HG02885 (cell line): ENCODE results near the gene SLX4.
"Not testable (repeated sequence)": the region's sequence is repeated elsewhere in the genome, so short reads cannot be mapped to it uniquely, and the experiment has no call there.

ENCODE experiments used
- ATAC-seq: cut with Tn5 transposase; IDR thresholded peaks from one replicate; pipeline ENCODE4 v1.9.1; 2021; ENCODE audit warnings: mild to moderate bottlenecking; ENCODE audit not compliant: unreplicated experiment, poor library complexity

SLX4 gene

GRCh38 chr16:3611146-3611975 lies at the start of gene SLX4:
Gene SLX4, minus strand, starts transcription at chr16:3611606. Its CDS starts 2,642 bp downstream, at chr16:3608964.
- ATAC-seq: peak; percentile 89

GRCh38 chr16:3659251-3659650 lies 47.8 kb upstream of the SLX4 start:
- no peak for ATAC-seq

DNA sequence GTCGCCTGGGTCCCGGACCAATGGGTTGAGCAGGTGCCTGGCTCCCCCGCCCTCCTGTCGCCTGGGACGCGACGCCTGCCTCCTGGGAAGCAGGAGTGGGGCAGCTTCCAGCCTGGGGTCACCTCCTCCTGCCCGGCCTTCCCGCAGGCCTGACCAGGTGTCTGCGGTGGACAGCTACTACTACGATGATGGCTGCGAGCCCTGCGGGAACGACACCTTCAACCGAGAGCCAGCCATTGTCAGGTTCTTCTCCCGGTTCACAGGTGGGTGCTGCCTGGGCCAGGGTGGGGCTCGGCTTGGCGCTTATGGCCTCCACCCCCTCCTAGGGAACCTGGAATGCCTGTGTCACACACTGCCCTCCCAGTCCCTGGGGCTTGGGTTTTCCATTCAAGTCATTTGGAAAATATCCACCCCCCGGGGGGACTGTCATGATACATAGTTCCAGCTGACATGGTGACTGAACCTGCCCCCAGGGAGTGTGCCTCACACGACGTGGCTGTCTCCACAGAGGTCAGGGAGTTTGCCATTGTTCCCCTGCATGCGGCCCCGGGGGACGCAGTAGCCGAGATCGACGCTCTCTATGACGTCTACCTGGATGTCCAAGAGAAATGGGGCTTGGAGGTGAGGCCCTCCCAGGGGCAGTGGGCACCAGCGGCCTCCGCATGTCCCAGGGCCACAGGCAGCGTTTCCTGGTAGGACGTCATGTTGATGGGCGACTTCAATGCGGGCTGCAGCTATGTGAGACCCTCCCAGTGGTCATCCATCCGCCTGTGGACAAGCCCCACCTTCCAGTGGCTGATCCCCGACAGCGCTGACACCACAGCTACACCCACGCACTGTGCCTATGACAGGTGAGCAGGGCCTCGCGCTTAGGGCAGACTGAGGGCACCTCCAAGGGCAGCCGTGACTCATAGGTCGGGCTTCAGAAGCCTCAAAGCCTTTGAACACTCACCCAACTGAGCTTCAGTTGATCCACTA lies 45.4 kb upstream of the SLX4 start:
- ATAC-seq: no peak

DNA sequence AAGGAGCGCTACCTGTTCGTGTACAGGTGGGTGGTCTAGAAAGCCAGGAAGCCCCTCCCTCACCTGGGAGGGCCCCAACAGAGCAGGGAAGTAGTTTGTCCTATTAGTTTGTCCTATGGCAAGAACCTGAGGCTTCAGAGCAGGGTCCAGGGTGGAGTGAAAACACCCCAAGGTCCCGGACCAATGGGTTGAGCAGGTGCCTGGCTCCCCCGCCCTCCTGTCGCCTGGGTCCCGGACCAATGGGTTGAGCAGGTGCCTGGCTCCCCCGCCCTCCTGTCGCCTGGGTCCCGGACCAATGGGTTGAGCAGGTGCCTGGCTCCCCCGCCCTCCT lies 44.7 kb upstream of the SLX4 start:
- not testable (repeated sequence) for ATAC-seq

DNA sequence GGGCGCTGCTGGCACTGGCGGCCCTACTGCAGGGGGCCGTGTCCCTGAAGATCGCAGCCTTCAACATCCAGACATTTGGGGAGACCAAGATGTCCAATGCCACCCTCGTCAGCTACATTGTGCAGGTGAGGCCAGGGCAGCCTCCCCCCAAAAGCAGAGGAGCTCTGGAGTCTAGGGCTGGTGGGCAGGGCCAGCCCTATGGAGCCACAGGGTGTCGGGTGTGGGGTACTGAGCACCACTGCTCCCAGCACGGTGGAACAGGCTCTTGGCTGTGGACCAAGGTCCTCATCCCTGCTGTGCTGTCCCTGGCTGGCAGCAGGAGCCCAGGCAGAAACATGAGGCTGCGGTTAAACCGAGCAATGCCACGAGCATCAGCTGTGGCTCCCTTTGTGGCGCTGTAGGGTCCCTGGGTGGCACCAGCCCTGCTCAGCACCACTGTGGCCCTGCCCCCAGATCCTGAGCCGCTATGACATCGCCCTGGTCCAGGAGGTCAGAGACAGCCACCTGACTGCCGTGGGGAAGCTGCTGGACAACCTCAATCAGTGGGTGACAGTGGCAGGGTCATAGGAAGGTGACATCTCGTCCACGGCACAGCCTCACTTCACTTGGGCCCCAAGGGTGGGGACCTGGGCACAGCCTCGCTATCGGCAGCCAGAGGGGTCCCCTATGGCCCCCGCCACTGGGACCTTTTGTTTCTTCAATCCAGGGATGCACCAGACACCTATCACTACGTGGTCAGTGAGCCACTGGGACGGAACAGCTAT lies 44.2 kb upstream of the SLX4 start:
- no peak for ATAC-seq

GRCh38 chr16:3655030-3655395 lies 43.6 kb upstream of the SLX4 start:
- no peak for ATAC-seq

GRCh38 chr16:3654249-3654991 lies 43.0 kb upstream of the SLX4 start, which contains the start of gene DNASE1:
Gene DNASE1, plus strand, starts transcription at chr16:3654691. Its CDS starts 683 bp downstream, at chr16:3655374.
- no peak for ATAC-seq

GRCh38 chr16:3652373-3653195 lies 41.2 kb upstream of the SLX4 start:
- no peak for ATAC-seq

DNA sequence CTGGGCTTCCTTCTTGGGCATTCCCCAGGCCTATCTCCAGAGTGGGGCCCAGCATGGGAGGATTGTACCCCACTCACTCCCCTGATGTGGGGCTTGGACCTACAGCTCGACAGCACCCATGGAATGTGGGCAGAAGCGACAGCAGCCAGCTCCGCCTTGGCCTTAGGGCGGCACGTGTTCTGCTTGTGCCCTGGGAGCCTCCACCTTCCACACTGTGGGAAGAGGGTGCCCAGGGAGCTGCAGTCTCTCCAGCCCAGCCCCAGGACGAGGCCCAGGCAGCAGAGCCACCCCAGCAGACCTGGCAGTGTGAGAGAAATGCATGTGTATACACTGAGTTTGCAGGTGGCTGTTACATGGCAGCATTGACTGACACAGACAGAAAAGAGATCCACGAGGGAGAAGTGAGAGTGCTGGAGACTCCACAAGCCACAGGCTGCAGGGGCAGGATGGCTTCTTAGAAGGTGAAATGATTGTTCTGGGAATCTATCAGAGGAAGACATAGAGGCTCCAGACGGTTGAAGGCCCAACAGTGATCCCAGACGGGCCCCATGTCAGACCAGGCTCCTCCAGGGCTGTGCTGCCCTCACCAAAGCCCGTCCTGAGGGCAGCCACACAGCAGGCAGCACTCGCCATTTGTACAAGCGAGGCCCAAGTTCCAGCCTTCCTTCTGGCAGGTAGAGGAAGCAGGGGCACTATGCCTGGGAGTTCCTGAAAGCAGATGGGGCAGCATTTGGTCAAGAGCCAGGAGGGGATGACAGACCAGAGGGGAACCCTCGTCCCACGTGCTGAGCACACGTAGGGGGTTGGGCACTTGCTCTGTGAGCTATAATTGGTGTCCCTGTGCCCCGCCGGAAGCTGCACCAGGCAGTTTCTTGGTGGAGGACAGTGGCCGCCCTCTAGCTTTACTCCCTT lies 40.3 kb upstream of the SLX4 start:
- ATAC-seq: no peak

- ATAC-seq: no peak
Observed at GRCh38 chr16:3650631-3651265, 39.3 kb upstream of the SLX4 start.

DNA sequence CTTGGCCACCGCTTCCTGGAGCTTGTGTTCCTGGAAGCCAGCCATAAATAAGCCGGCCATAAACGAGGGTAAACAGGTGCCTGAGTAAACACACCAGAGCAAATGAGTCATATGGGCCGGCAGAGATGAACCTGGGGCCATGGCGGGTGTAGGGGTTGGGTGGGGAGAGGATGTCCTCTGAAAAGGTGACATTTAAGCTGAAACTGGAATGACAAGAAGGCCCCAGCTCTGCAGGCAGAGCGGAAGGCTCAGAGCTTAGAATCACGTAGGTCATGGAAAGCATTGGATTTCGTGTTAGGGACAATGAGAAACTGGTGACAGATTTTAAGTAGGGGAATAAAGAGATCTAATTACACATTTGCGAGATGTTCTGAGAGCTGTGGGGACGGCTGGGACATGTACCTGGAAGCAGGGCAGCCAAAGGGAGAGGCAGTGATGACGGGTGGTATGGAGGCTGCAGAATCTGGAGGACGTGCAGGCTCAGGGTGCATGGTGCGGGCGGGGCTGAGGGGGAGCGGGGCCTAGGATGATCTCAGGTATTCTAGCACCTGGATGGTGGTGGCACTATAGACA lies 35.0 kb upstream of the SLX4 start:
- no peak for ATAC-seq

- no peak for ATAC-seq
Observed at GRCh38 chr16:3645504-3646347, 34.3 kb upstream of the SLX4 start.

DNA sequence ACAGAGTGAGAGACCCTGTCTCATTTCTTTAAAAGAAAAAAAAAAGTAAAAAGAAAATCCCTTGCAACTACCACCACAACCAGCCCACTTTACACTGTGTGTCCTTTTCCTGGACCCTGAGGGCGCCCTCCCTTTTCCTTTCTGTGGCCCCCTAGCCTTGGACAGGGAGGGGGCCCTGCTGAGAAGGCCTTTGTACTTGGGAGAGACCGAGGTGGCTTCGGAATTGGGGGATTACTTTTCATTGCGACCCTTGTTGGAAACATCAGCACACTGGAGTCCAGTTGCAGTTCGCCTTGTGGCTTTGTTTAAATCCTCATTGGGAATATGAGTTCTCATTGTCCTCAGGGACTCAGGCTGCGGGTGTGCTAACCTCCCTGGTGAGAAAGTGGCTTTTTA lies 33.7 kb upstream of the SLX4 start:
- no peak for ATAC-seq

GRCh38 chr16:3643095-3643730 lies 31.8 kb upstream of the SLX4 start:
- ATAC-seq: no peak

GRCh38 chr16:3642397-3643094 lies 31.1 kb upstream of the SLX4 start:
- ATAC-seq: no peak
